Fibroblast of villous mesenchyme (primary cell): ENCODE data around the gene OR51V1. TPM values are rescaled to one million over a fixed set of nuclear protein-coding genes. Genes with fewer than 3 reads are reported as not detected.

ENCODE experiments used
- DNase-seq: peaks from one replicate; pipeline ENCODE4 v3.0.0-alpha.2; 2010; ENCODE audit warnings: low read depth
- H3K4me3 ChIP-seq: 2 replicates; pipeline ENCODE4 v1.5.1; 2011; ENCODE audit warnings: low read depth, mild to moderate bottlenecking, low read length
- CTCF ChIP-seq: IDR thresholded peaks from 2 replicates; pipeline ENCODE4 v1.5.1; 2012; ENCODE audit warnings: low read depth, mild to moderate bottlenecking, low read length; ENCODE audit not compliant: insufficient read depth
- total RNA-seq: library from RNA; depleted of rRNA; stranded (reverse); fragments of >200 nt; gene quantifications from 2 replicates; pipeline ENCODE4 v1.2.3, GENCODE V29; 2012

OR51V1 gene
- total RNA-seq, 1 donor = not detected

- no peak within 1 kb of the TSS for H3K4me3 ChIP-seq
- no peak for TF ChIP-seq CTCF
- no peak for DNase-seq
Observed at GRCh38 chr11:5154657-5155056, 45.8 kb downstream of the OR51V1 start, which contains the start of gene OR52A1. Gene OR52A1 (minus strand): TSS chr11:5154757. CDS start chr11:5152369, 2,388 bp downstream.

DNA sequence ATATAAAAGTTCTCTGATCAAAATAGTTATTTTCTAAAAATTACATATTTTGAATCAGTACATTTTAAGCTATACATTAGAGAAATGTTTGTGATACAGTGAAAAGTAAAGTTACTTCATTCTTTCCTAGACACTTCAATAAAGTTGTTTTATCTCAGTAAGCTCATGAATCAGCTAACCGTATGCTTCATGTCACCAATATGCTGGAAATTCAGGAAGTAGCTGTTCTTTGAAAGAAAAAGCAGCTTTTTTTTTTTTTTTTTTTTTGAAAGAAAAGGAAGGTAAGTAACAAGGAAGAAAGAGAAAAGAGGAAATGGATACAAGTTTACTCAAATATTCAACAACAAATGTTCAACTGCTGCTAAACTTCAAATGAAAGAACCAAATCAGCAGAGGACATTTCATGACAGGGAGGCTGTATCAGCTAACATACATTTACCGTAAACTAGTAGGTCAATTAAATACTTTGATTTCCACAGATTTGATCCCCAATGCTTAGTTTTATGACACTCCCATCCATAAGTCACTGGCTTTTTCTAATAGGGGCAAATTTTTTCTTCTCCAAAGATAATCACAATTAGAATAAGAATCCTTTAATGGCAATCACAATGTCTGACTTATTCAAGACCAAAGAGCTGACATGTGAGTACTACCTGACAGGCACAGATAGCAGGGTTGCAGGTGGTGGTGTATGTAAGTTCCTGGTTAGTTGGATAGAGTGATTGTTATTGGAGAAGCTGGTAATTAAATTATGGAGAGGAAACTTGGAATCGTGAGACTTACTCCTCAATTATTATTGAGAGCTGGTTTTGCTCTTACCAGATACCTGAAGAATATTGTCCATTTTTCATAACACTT lies 46.7 kb downstream of the OR51V1 start:
- TF ChIP-seq CTCF = no peak
- no peak overlapping the region for H3K4me3 ChIP-seq
- no peak for DNase-seq

DNA sequence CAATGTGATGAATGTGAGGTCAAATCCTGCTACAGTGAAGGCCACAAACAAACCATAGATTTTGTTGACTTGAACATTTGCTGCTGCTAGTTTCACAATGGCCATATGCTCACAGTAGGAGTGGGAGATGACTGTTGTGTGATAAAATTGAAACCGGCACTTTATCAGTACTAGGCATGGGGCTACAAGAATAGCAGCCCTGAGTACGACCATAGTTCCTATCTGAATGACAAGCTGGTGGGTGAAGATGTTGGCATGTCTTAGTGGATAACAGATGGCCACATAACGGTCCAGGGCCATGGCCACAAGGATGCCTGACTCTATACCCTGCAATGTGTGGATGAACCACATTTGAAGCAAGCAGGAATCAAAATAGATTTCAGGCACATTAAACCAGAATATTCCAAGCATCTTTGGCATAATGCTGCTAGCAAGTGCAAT lies 48.7 kb downstream of the OR51V1 start:
- no peak for TF ChIP-seq CTCF
- no peak overlapping the region for H3K4me3 ChIP-seq
- DNase-seq = no peak

Other genes with a start within 250 kb of the OR51V1 start
- not detected in 2 replicates for gene OR51A2, start 245.0 kb downstream of the OR51V1 start, total RNA-seq
- gene OR51L1, start 205.8 kb downstream of the OR51V1 start, total RNA-seq = not detected in 2 replicates
- gene OR52J3, start 154.2 kb downstream of the OR51V1 start, total RNA-seq = not detected in 2 replicates
- not detected in 2 replicates for gene OR52E2, start 141.1 kb downstream of the OR51V1 start, total RNA-seq
- not detected in 2 replicates for gene OR52E1, start 131.1 kb downstream of the OR51V1 start, total RNA-seq
- gene OR52A5, start 62.3 kb downstream of the OR51V1 start, total RNA-seq = not detected in 2 replicates
- not detected in 2 replicates for gene OR52A1, start 45.9 kb downstream of the OR51V1 start, total RNA-seq
- not detected in 2 replicates for gene HBB, start 26.4 kb upstream of the OR51V1 start, total RNA-seq
- 0.32 and 0.43 TPM in 2 replicates for gene HBD, start 33.8 kb upstream of the OR51V1 start, total RNA-seq
- gene HBG1, start 49.2 kb upstream of the OR51V1 start, total RNA-seq = not detected in 2 replicates
- not detected in 2 replicates for gene HBG2, start 54.1 kb upstream of the OR51V1 start, total RNA-seq
- 0.97 and 1.7 TPM in 2 replicates for gene HBE1, start 69.3 kb upstream of the OR51V1 start, total RNA-seq
- 0.43 TPM in 1 of 2 replicates, not detected in the other for gene OR51B4, start 101.3 kb upstream of the OR51V1 start, total RNA-seq
- gene OR51B2, start 123.6 kb upstream of the OR51V1 start, total RNA-seq = not detected in 2 replicates
- gene OR51B5, start 142.8 kb upstream of the OR51V1 start, total RNA-seq = 0.32 and 0.43 TPM in 2 replicates
- gene OR51B6, start 150.8 kb upstream of the OR51V1 start, total RNA-seq = not detected in 2 replicates
- under 0.01 TPM in 1 of 2 replicates, not detected in the other for gene OR51M1, start 183.1 kb upstream of the OR51V1 start, total RNA-seq
- not detected in 2 replicates for gene OR51Q1, start 221.4 kb upstream of the OR51V1 start, total RNA-seq
- under 0.01 TPM in 1 of 2 replicates, not detected in the other for gene OR51I1, start 240.8 kb upstream of the OR51V1 start, total RNA-seq
- gene OR51I2, start 248.6 kb upstream of the OR51V1 start, total RNA-seq = not detected in 2 replicates